HUES48 (cell line): Measurements from ENCODE around the gene ING2.

ENCODE experiments used
- H3K27ac ChIP-seq: one replicate; pipeline ENCODE4 v1.7.0; 2013; ENCODE audit warnings: low read depth, low read length, inconsistent platforms
- H3K27me3 ChIP-seq: 2 replicates; pipeline ENCODE4 v1.6.1; 2013; ENCODE audit warnings: mild to moderate bottlenecking, low read length; ENCODE audit not compliant: control insufficient read depth, insufficient read depth
- H3K36me3 ChIP-seq: 2 replicates; pipeline ENCODE4 v1.6.1; 2013; ENCODE audit warnings: low read length; ENCODE audit not compliant: control insufficient read depth, insufficient read depth
- H3K4me1 ChIP-seq: 2 replicates; pipeline ENCODE4 v1.6.1; 2013; ENCODE audit warnings: mild to moderate bottlenecking, low read length; ENCODE audit not compliant: control insufficient read depth, insufficient read depth
- H3K4me3 ChIP-seq: 2 replicates; pipeline ENCODE4 v1.5.1; 2013; ENCODE audit warnings: mild to moderate bottlenecking, low read depth, low read length
- H3K9ac ChIP-seq: 2 replicates; pipeline ENCODE4 v1.6.1; 2013; ENCODE audit warnings: mild to moderate bottlenecking, low read depth, low read length, moderate library complexity
- H3K9me3 ChIP-seq: 2 replicates; pipeline ENCODE4 v1.6.1; 2013; ENCODE audit warnings: low read length; ENCODE audit not compliant: control insufficient read depth, insufficient read depth

ING2 gene

GRCh38 chr4:183522821-183523220, 18.0 kb downstream of the ING2 start:
- no peak overlapping the region for H3K27ac ChIP-seq
- H3K27me3 ChIP-seq = no peaks in the 10 kb centered on the region
- H3K4me3 ChIP-seq = no peak overlapping the region
- H3K4me1 ChIP-seq = peaks cover 13% of the 10 kb centered on the region
- no peaks in the 10 kb centered on the region for H3K36me3 ChIP-seq
- no peaks in the 10 kb centered on the region for H3K9me3 ChIP-seq
- no peak overlapping the region for H3K9ac ChIP-seq

- Histone ChIP-seq H3K9me3 (no peaks in the 10 kb centered on the region), H3K9ac (no peak overlapping the region), H3K36me3 (no peaks in the 10 kb centered on the region), H3K27me3 (no peaks in the 10 kb centered on the region), H3K4me3 (no peak overlapping the region), H3K27ac (no peak overlapping the region), H3K4me1 (no peaks in the 10 kb centered on the region)
These were observed 22.5 kb downstream of the ING2 start for GRCh38 chr4:183527326-183527725.

GRCh38 chr4:183532821-183533220, 28.0 kb downstream of the ING2 start:
- Histone ChIP-seq H3K4me3 (no peak overlapping the region), H3K27me3 (no peaks in the 10 kb centered on the region), H3K36me3 (no peaks in the 10 kb centered on the region), H3K9me3 (no peaks in the 10 kb centered on the region), H3K9ac (no peak overlapping the region), H3K4me1 (peaks cover 3% of the 10 kb centered on the region; the same call in 1 of the 2 replicates), H3K27ac (no peak overlapping the region)

- Histone ChIP-seq H3K27me3 (no peaks in the 10 kb centered on the region), H3K4me1 (peaks cover 9% of the 10 kb centered on the region; the same call in 1 of the 2 replicates), H3K36me3 (no peaks in the 10 kb centered on the region), H3K27ac (no peak overlapping the region), H3K4me3 (no peak overlapping the region), H3K9me3 (no peaks in the 10 kb centered on the region), H3K9ac (no peak overlapping the region)
These were observed 28.8 kb downstream of the ING2 start for GRCh38 chr4:183533698-183534097.

GRCh38 chr4:183540410-183541009, 35.7 kb downstream of the ING2 start:
- H3K9ac ChIP-seq = no peak overlapping the region
- no peaks in the 10 kb centered on the region for H3K27me3 ChIP-seq
- no peak overlapping the region for H3K27ac ChIP-seq
- H3K4me1 ChIP-seq = peaks cover 27% of the 10 kb centered on the region
- H3K4me3 ChIP-seq = no peak overlapping the region
- no peaks in the 10 kb centered on the region for H3K36me3 ChIP-seq
- H3K9me3 ChIP-seq = peaks cover 8% of the 10 kb centered on the region

GRCh38 chr4:183541010-183541751, 36.3 kb downstream of the ING2 start:
- Histone ChIP-seq H3K27me3 (no peaks in the 10 kb centered on the region), H3K4me3 (no peak overlapping the region), H3K27ac (peak overlapping the region; percentile 51), H3K4me1 (peaks cover 27% of the 10 kb centered on the region), H3K9ac (no peak overlapping the region), H3K36me3 (no peaks in the 10 kb centered on the region), H3K9me3 (peaks cover 8% of the 10 kb centered on the region)

- peaks cover 27% of the 10 kb centered on the region for H3K4me1 ChIP-seq
- peaks cover 8% of the 10 kb centered on the region for H3K9me3 ChIP-seq
- peak overlapping the region; percentile 51 for H3K27ac ChIP-seq
- no peaks in the 10 kb centered on the region for H3K36me3 ChIP-seq
- H3K27me3 ChIP-seq = no peaks in the 10 kb centered on the region
- no peak overlapping the region for H3K9ac ChIP-seq
- H3K4me3 ChIP-seq = no peak overlapping the region
These were observed 36.8 kb downstream of the ING2 start for GRCh38 chr4:183541752-183542040.

GRCh38 chr4:183543435-183543834, 38.6 kb downstream of the ING2 start:
- H3K27me3 ChIP-seq = no peaks in the 10 kb centered on the region
- H3K27ac ChIP-seq = no peak overlapping the region
- no peak overlapping the region for H3K9ac ChIP-seq
- H3K4me1 ChIP-seq = peaks cover 18% of the 10 kb centered on the region
- H3K4me3 ChIP-seq = no peak overlapping the region
- no peaks in the 10 kb centered on the region for H3K36me3 ChIP-seq
- H3K9me3 ChIP-seq = peaks cover 8% of the 10 kb centered on the region

GRCh38 chr4:183544109-183544508, 39.3 kb downstream of the ING2 start:
- no peaks in the 10 kb centered on the region for H3K27me3 ChIP-seq
- no peak overlapping the region for H3K9ac ChIP-seq
- H3K4me1 ChIP-seq = peaks cover 18% of the 10 kb centered on the region
- H3K9me3 ChIP-seq = peaks cover 8% of the 10 kb centered on the region
- H3K4me3 ChIP-seq = no peak overlapping the region
- no peaks in the 10 kb centered on the region for H3K36me3 ChIP-seq
- H3K27ac ChIP-seq = no peak overlapping the region

GRCh38 chr4:183546376-183546775, 41.5 kb downstream of the ING2 start:
- no peaks in the 10 kb centered on the region for H3K27me3 ChIP-seq
- no peak overlapping the region for H3K4me3 ChIP-seq
- no peak overlapping the region for H3K9ac ChIP-seq
- H3K36me3 ChIP-seq = no peaks in the 10 kb centered on the region
- peaks cover 8% of the 10 kb centered on the region for H3K9me3 ChIP-seq
- no peak overlapping the region for H3K27ac ChIP-seq
- peaks cover 8% of the 10 kb centered on the region for H3K4me1 ChIP-seq

- Histone ChIP-seq H3K36me3 (no peaks in the 10 kb centered on the region), H3K9ac (no peak overlapping the region), H3K27ac (no peak overlapping the region), H3K9me3 (peaks cover 8% of the 10 kb centered on the region), H3K27me3 (no peaks in the 10 kb centered on the region), H3K4me3 (no peak overlapping the region), H3K4me1 (no peaks in the 10 kb centered on the region)
These were observed 43.4 kb downstream of the ING2 start for GRCh38 chr4:183548306-183548705.
